CD4-positive, alpha-beta T cell (primary cell): ENCODE measurements around the gene WDR4. TPM values are rescaled to one million over a fixed set of nuclear protein-coding genes. Genes with fewer than 3 reads are reported as not detected.
"Not testable (repeated sequence)": the region's sequence is repeated elsewhere in the genome, so short reads cannot be mapped to it uniquely, and the experiment has no call there.

ENCODE experiments used
- ATAC-seq: fragments of 200-7000 bp; cut with Tn5 transposase; one replicate; pipeline ENCODE4 v1.10.0; 2022; ENCODE audit warnings: mild to moderate bottlenecking; ENCODE audit not compliant: poor library complexity
- CTCF ChIA-PET: fragments of 350-600 bp; sonication (Branson Sonifier 250); formaldehyde crosslinking; loops from one replicate; lab custom pipeline; 2021; ENCODE audit warnings: antibody characterized with exemption, inconsistent platforms; lab: Charles Lee
- POLR2A ChIA-PET: fragments of 350-600 bp; sonication (Branson Sonifier 250); formaldehyde crosslinking; loops from one replicate; lab custom pipeline; 2021; ENCODE audit warnings: antibody characterized with exemption, inconsistent platforms; lab: Charles Lee
- DNase-seq, 14 experiments: peaks; one replicate each; pipeline ENCODE4 v3.0.0-alpha.2; 2013 to 2020; ENCODE audit warnings: mixed read lengths in 2 of 14
- H3K27ac ChIP-seq, 2 donors: one replicate each; pipeline versions ENCODE4 v1.5.1 to v1.7.0; 2013; ENCODE audit warnings: low read length in 2 of 2, low read depth in 1 of 2, mild to moderate bottlenecking in 1 of 2
- H3K27me3 ChIP-seq, 2 experiments: 1 replicate in 1 of 2; 2 replicates in 1 of 2; pipeline versions ENCODE4 v1.6.1 to v1.7.0; 2013; ENCODE audit warnings: low read length in 2 of 2, control low read depth in 1 of 2, mild to moderate bottlenecking in 1 of 2, moderate library complexity in 1 of 2; ENCODE audit not compliant: insufficient read depth in 2 of 2, control insufficient read depth in 1 of 2
- H3K36me3 ChIP-seq: one replicate; pipeline ENCODE4 v1.6.1; 2013; ENCODE audit warnings: low read length, control low read depth; ENCODE audit not compliant: insufficient read depth
- H3K4me1 ChIP-seq: one replicate; pipeline ENCODE4 v1.6.1; 2013; ENCODE audit warnings: low read length, control low read depth; ENCODE audit not compliant: insufficient read depth
- H3K4me3 ChIP-seq: one replicate; pipeline ENCODE4 v1.5.1; 2013; ENCODE audit warnings: mild to moderate bottlenecking, low read length, moderate library complexity
- H3K9me3 ChIP-seq, 2 experiments: 1 replicate in 1 of 2; 2 replicates in 1 of 2; pipeline versions ENCODE4 v1.6.1 to v1.7.0; 2013; ENCODE audit warnings: low read length in 2 of 2, mild to moderate bottlenecking in 2 of 2, control low read depth in 1 of 2, moderate library complexity in 1 of 2; ENCODE audit not compliant: control insufficient read depth in 1 of 2, insufficient read depth in 1 of 2
- H3K27ac Mint-ChIP-seq: one replicate; pipeline ENCODE4 v1.8.0; 2020; ENCODE audit warnings: mixed read lengths
- H3K27me3 Mint-ChIP-seq: one replicate; pipeline ENCODE4 v1.8.0; 2021; ENCODE audit warnings: mixed read lengths
- H3K36me3 Mint-ChIP-seq: one replicate; pipeline ENCODE4 v1.8.0; 2021; ENCODE audit warnings: low read depth, mixed read lengths
- H3K4me1 Mint-ChIP-seq: one replicate; pipeline ENCODE4 v1.8.0; 2021; ENCODE audit warnings: low read depth, mixed read lengths
- H3K4me3 Mint-ChIP-seq: one replicate; pipeline ENCODE4 v1.8.0; 2020; ENCODE audit warnings: mild to moderate bottlenecking, mixed read lengths
- H3K9me3 Mint-ChIP-seq: one replicate; pipeline ENCODE4 v1.8.0; 2020; ENCODE audit warnings: mixed read lengths
- intact Hi-C, 2 experiments: fragments of 100-400 bp; cut with DNase I in 1 of 2; cut with micrococcal nuclease in 1 of 2; formaldehyde crosslinking; loops; one replicate each; pipeline versions ENCODE4 v1.15.1 to v1.9.0; 2023 to 2025; cut with DNase I, micrococcal nuclease
- total RNA-seq, 174 experiments: library from RNA in 2 of 174; stranded (reverse) in 2 of 174; gene quantifications; one replicate each; pipeline ENCODE4 v1.2.3 and lab custom pipeline; 2021 to 2026
- TF ChIP-seq, protein P1 (sequence below): fragments of 200-600 bp; IDR thresholded peaks from one replicate; pipeline ENCODE4 v1.8.0; 2022; ENCODE audit warnings: antibody characterized with exemption, mild to moderate bottlenecking

Gene WDR4
- total RNA-seq, 2 experiments from 2014 or later, result 11.3 to 12.9 TPM

GRCh38 chr21:42818328-42818749 is 61.0 kb downstream of the WDR4 start:
- Mint-ChIP-seq H3K27ac (no peak overlapping the region), H3K4me1 (peaks cover 5% of the 10 kb centered on the region), H3K9me3 (no peaks in the 10 kb centered on the region), H3K27me3 (peaks cover 9% of the 10 kb centered on the region), H3K36me3 (no peaks in the 10 kb centered on the region), H3K4me3 (no peak overlapping the region)
- ATAC-seq, result peak; percentile 93
- peak; percentile 48 to 84 (median 69) for DNase-seq
- Histone ChIP-seq H3K36me3 (no peaks in the 10 kb centered on the region), H3K4me1 (no peaks in the 10 kb centered on the region), H3K27ac (no peak overlapping the region), H3K4me3 (no peak overlapping the region), H3K9me3 (no peaks in the 10 kb centered on the region), H3K27me3 (peaks cover 0 to 5% of the 10 kb centered on the region in 2 experiments)
- CTCF ChIA-PET, result interaction anchor here (1.1 to 2.0 kb wide), 2 partner anchors 79 to 225 kb away, joined by 3 to 9 read pairs; no protein-coding TSS in a partner anchor
- POLR2A ChIA-PET, result interaction anchor here (1.1 kb wide), 1 partner anchor 225 kb away, joined by 3 read pairs; no protein-coding TSS in a partner anchor
- intact Hi-C loops, result loop anchor here (1.0 to 10.0 kb wide), 6 partner anchors 36 to 226 kb away; no protein-coding TSS in a partner anchor
- TF ChIP-seq, protein P1, sequence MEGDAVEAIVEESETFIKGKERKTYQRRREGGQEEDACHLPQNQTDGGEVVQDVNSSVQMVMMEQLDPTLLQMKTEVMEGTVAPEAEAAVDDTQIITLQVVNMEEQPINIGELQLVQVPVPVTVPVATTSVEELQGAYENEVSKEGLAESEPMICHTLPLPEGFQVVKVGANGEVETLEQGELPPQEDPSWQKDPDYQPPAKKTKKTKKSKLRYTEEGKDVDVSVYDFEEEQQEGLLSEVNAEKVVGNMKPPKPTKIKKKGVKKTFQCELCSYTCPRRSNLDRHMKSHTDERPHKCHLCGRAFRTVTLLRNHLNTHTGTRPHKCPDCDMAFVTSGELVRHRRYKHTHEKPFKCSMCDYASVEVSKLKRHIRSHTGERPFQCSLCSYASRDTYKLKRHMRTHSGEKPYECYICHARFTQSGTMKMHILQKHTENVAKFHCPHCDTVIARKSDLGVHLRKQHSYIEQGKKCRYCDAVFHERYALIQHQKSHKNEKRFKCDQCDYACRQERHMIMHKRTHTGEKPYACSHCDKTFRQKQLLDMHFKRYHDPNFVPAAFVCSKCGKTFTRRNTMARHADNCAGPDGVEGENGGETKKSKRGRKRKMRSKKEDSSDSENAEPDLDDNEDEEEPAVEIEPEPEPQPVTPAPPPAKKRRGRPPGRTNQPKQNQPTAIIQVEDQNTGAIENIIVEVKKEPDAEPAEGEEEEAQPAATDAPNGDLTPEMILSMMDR, result peak; percentile 96

GRCh38 chr21:42815217-42815616 is 64.1 kb downstream of the WDR4 start:
- DNase-seq, result no peak
- H3K4me3 Mint-ChIP-seq, result no peak overlapping the region
- H3K36me3 Mint-ChIP-seq, result no peaks in the 10 kb centered on the region
- Histone ChIP-seq H3K27me3 (no peaks in the 10 kb centered on the region), H3K9me3 (no peaks in the 10 kb centered on the region), H3K36me3 (no peaks in the 10 kb centered on the region), H3K4me3 (no peak overlapping the region), H3K4me1 (no peaks in the 10 kb centered on the region), H3K27ac (no peak overlapping the region)
- ChIA-PET POLR2A (no interaction called here), CTCF (no interaction called here)
- no peak for ATAC-seq
- H3K4me1 Mint-ChIP-seq, result peaks cover 5% of the 10 kb centered on the region
- intact Hi-C loops, result loop anchor here (5.0 to 10.0 kb wide), 4 partner anchors 33 to 223 kb away; no protein-coding TSS in a partner anchor
- TF ChIP-seq, protein P1, result no peak
- H3K27ac Mint-ChIP-seq, result no peak overlapping the region
- H3K27me3 Mint-ChIP-seq, result peaks cover 9% of the 10 kb centered on the region
- no peaks in the 10 kb centered on the region for H3K9me3 Mint-ChIP-seq

GRCh38 chr21:42812528-42813241 is 66.7 kb downstream of the WDR4 start:
- H3K36me3 Mint-ChIP-seq, DNase-seq, H3K36me3 ChIP-seq, H3K27me3 Mint-ChIP-seq, H3K9me3 ChIP-seq, ATAC-seq, H3K4me1 ChIP-seq, H3K4me3 Mint-ChIP-seq, H3K27ac ChIP-seq, H3K27ac Mint-ChIP-seq, CTCF ChIA-PET, H3K4me1 Mint-ChIP-seq, H3K4me3 ChIP-seq, H3K9me3 Mint-ChIP-seq, H3K27me3 ChIP-seq: not testable (repeated sequence)
- intact Hi-C loops, result loop anchor here in 1 of 2 experiments (10.0 kb wide), 1 partner anchor 128 kb away; no protein-coding TSS in a partner anchor
- POLR2A ChIA-PET, result interaction anchor here (0.8 kb wide), 2 partner anchors 128 to 159 kb away, joined by 3 read pairs; partner anchors contain the start of gene PDE9A
